Cardiac muscle cell (in vitro differentiated cells and primary cell): ENCODE measurements around the gene FUCA2. TPM values are rescaled to one million over a fixed set of nuclear protein-coding genes. Genes with fewer than 3 reads are reported as not detected.

Experiments
- DNase-seq, 2 donors: peaks; one replicate each; pipeline versions ENCODE4 v3.0.0 to v3.0.0-alpha.2; 2010 to 2017; ENCODE audit warnings: low read depth in 1 of 2, low spot score in 1 of 2
- H3K27ac ChIP-seq: fragments of 200-600 bp; sonication (generic); 2 replicates; pipeline ENCODE4 v1.5.1; 2016
- H3K27me3 ChIP-seq: fragments of 200-600 bp; sonication (generic); 2 replicates; pipeline ENCODE4 v1.6.0; 2016; ENCODE audit warnings: control low read depth
- H3K36me3 ChIP-seq: fragments of 200-600 bp; sonication (generic); 2 replicates; pipeline ENCODE4 v1.5.1; 2016; ENCODE audit warnings: control low read depth
- H3K4me1 ChIP-seq: fragments of 200-600 bp; sonication (generic); 2 replicates; pipeline ENCODE4 v1.8.1; 2017; ENCODE audit warnings: low read depth, mild to moderate bottlenecking, mixed run types
- H3K4me3 ChIP-seq: fragments of 200-600 bp; sonication (generic); 2 replicates; pipeline ENCODE4 v1.5.1; 2016; ENCODE audit warnings: mild to moderate bottlenecking
- H3K9me3 ChIP-seq: fragments of 200-600 bp; sonication (generic); 2 replicates; pipeline ENCODE4 v1.5.1; 2017; ENCODE audit warnings: low read depth, mild to moderate bottlenecking, control low read depth
- polyA plus RNA-seq: library from polyadenylated mRNA; unstranded; fragments of >200 nt; fragmentation: Nextera tagmentation; extraction: Ambion mirVana; gene quantifications from 2 replicates; pipeline ENCODE4 v1.2.1, GENCODE V29; 2016
- total RNA-seq: library from RNA; depleted of rRNA; stranded (reverse); fragments of >200 nt; gene quantifications from 2 replicates; pipeline ENCODE4 v1.2.3, GENCODE V29; 2016
- TF ChIP-seq, protein P1 (sequence below): IDR thresholded peaks from 2 replicates; pipeline ENCODE4 v1.5.1; 2012; ENCODE audit warnings: low read depth, mild to moderate bottlenecking, low read length

Gene FUCA2
- total and polyA plus RNA-seq, 2 experiments from 2014 or later, result 16.1 to 32.6 TPM

DNA sequence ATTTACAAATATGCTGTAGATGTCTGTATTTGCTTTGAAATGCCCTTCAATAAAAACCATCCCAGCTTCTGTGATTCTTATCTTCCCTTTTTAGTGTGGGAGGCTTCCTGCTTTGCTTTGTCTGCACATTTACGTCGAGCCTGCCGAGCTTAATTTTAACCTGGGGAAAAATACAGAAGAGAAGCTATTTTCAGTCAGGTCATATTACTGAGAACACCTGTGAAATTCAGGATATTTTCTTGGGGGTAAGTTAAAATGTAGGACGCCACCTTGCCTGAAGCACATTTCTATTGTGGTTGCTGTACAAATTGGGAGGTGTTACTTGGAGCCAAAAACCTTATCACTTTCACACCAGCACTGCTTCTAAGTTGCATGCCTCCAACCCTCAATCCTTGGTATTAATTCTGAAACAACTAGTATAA lies 43.6 kb upstream of the FUCA2 start:
- Histone ChIP-seq H3K27me3 (no peaks in the 10 kb centered on the region), H3K4me3 (no peak overlapping the region), H3K9me3 (no peaks in the 10 kb centered on the region), H3K27ac (no peak overlapping the region), H3K4me1 (no peaks in the 10 kb centered on the region), H3K36me3 (no peaks in the 10 kb centered on the region)
- peak in 1 of 2 donors; percentile 29 for DNase-seq
- TF ChIP-seq, protein P1, sequence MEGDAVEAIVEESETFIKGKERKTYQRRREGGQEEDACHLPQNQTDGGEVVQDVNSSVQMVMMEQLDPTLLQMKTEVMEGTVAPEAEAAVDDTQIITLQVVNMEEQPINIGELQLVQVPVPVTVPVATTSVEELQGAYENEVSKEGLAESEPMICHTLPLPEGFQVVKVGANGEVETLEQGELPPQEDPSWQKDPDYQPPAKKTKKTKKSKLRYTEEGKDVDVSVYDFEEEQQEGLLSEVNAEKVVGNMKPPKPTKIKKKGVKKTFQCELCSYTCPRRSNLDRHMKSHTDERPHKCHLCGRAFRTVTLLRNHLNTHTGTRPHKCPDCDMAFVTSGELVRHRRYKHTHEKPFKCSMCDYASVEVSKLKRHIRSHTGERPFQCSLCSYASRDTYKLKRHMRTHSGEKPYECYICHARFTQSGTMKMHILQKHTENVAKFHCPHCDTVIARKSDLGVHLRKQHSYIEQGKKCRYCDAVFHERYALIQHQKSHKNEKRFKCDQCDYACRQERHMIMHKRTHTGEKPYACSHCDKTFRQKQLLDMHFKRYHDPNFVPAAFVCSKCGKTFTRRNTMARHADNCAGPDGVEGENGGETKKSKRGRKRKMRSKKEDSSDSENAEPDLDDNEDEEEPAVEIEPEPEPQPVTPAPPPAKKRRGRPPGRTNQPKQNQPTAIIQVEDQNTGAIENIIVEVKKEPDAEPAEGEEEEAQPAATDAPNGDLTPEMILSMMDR, result no peak

DNA sequence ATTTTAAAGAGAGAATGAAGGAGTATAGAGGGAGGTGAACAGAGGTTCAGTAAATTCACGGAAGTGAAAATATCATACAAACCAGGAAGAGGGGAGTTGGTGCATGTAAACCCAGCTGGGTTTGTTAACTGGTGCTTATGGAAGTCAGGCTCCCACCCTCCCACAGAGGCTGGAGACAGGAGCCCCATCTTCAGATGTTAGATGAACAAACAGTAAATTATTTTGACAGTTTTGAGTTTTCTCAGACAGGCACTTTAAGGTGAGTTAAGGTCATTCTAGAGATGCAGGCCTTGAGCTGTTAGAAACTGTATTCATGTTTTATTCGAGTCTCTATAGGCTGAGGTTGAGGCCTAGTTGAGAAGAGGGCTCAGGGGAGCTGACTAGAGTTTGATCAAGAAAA lies 41.8 kb upstream of the FUCA2 start:
- Histone ChIP-seq H3K27me3 (no peaks in the 10 kb centered on the region), H3K27ac (no peak overlapping the region), H3K36me3 (no peaks in the 10 kb centered on the region), H3K4me3 (no peak overlapping the region), H3K4me1 (no peaks in the 10 kb centered on the region), H3K9me3 (no peaks in the 10 kb centered on the region)
- no peak for DNase-seq
- TF ChIP-seq, protein P1, result no peak

DNA sequence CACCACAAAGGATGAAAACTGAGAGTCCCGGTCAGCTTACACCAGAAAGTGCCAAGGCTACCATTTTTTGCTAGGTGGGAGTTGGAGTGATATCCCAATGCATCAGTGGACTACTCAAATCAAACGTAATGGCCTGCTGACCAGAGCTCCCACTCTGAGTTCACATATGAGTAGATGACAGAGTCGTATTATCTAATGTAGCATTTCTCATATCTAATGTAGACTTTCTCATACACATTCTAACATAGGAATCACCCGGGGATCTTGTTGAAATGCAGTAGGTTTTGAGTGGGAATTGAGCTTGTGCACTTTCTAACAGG lies 38.4 kb upstream of the FUCA2 start:
- Histone ChIP-seq H3K9me3 (no peaks in the 10 kb centered on the region), H3K27ac (no peak overlapping the region), H3K27me3 (no peaks in the 10 kb centered on the region), H3K36me3 (no peaks in the 10 kb centered on the region), H3K4me3 (no peak overlapping the region), H3K4me1 (no peaks in the 10 kb centered on the region)
- TF ChIP-seq, protein P1, result no peak
- no peak for DNase-seq

DNA sequence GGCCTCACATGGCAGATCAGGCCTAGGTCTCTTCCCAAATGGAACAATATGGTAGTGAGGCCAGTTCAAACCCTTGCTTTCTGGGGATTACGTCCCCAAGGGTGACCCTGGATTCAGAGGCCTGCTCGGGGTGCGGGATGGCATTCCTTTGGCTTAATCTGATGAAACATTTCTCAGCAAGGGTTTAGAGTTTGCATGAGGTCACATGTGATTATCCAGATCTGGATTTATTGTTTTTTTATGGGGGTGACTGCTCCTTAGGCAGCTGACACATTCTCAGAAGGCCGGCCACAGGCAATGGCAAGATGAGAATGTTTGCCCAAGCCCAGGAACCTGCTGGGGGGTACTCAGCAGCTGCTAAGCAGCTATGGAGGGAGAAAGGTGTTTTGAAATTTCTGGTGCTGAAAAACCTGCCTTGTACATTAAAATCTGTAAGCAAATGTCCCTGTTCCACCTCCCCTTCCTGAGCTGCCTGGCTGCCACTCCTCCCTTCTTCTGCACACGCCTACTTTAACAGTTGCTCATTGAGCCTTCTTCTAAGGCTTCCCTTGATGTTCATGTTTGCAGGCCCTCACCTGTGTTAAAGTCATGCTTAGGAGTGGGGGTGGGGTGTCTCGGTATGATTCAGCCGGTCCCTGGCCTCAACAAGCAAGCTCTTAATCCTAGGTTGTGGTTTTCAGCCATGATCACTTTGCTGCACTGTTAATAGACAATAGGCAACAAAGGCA lies 37.9 kb upstream of the FUCA2 start:
- no peaks in the 10 kb centered on the region for H3K4me1 ChIP-seq
- H3K4me3 ChIP-seq, result no peak overlapping the region
- H3K36me3 ChIP-seq, result no peaks in the 10 kb centered on the region
- TF ChIP-seq, protein P1, result no peak
- no peaks in the 10 kb centered on the region for H3K27me3 ChIP-seq
- no peaks in the 10 kb centered on the region for H3K9me3 ChIP-seq
- H3K27ac ChIP-seq, result no peak overlapping the region
- DNase-seq, result no peak

DNA sequence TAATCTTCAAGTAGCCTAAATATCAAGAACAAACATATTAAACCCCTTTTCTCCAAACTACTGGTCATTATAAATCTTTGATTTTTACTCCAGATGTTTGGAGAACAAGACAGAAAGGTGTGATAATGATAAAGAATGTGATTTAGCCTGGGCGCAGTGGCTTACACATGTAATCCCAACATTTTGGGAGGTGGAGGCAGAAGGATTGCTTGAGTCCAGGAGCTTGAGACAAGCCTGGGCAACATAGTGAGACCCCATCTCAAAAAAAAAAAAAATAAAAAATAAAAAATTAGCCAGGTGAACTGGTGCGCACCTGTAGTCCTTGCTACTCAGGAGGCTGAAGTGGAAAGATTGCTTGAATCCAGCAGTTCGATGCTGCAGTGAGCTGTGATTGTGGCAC lies 35.1 kb upstream of the FUCA2 start:
- TF ChIP-seq, protein P1, result no peak
- no peak overlapping the region for H3K4me3 ChIP-seq
- no peaks in the 10 kb centered on the region for H3K27me3 ChIP-seq
- H3K36me3 ChIP-seq, result no peaks in the 10 kb centered on the region
- DNase-seq, result no peak
- no peaks in the 10 kb centered on the region for H3K4me1 ChIP-seq
- H3K9me3 ChIP-seq, result no peaks in the 10 kb centered on the region
- H3K27ac ChIP-seq, result no peak overlapping the region
